K562 (cell line): Measurements from ENCODE around the gene RPTN. TPM values are rescaled to one million over a fixed set of nuclear protein-coding genes. Genes with fewer than 3 reads are reported as not detected.

Experiments used
- ATAC-seq: fragments of 200-7000 bp; cut with Tn5 transposase; 3 replicates; pipeline ENCODE4 v1.9.1; 2020; ENCODE audit warnings: moderate library complexity
- BruUV-seq: library from RNA; stranded (reverse); fragments of 400-500 nt; replicated peaks from 2 replicates; lab custom pipeline; 2021; lab: Mats Ljungman, UMichigan
- CTCF ChIA-PET: fragments of 300-600 bp; formaldehyde crosslinking; extraction: SDS; loops from one replicate; lab custom pipeline; 2021; ENCODE audit warnings: low intra/inter-chr PET ratio; lab: Yijun Ruan, JAX
- POLR2A ChIA-PET: fragments of 300-600, 350-650 bp; sonication (Branson Sonifier 250); formaldehyde crosslinking; extraction: SDS; loops from one replicate; lab custom pipeline; 2021; ENCODE audit warnings: antibody characterized with exemption, inconsistent platforms; lab: Yijun Ruan, JAX
- DNase-seq, 4 experiments: peaks; one replicate each; pipeline versions ENCODE4 v3.0.0 to v3.0.0-alpha.2; 2011 to 2018; ENCODE audit warnings: low spot score in 3 of 4, mixed read lengths in 3 of 4; ENCODE audit errors: extremely low read depth in 1 of 4
- FAIRE-seq: peaks from 2 replicates; lab custom pipeline; 2011; peaks lifted over from hg19 to GRCh38; lab: Jason Lieb, UNC
- H2AFZ ChIP-seq: 2 replicates; pipeline ENCODE4 v1.6.0; 2011; ENCODE audit warnings: low read depth, low read length, control low read depth, inconsistent platforms
- H3K27ac ChIP-seq: fragments of 200-600 bp; 3 replicates; pipeline ENCODE4 v1.8.0; 2011; ENCODE audit warnings: low read depth, mild to moderate bottlenecking, control low read depth, inconsistent platforms, low read length, moderate library complexity, mixed read lengths; ENCODE audit errors: extremely low read depth
- H3K27me3 ChIP-seq, 2 experiments: fragments of 300-600 bp in 1 of 2; 2 replicates in 1 of 2; 3 replicates in 1 of 2; pipeline versions ENCODE4 v1.6.0 to v1.8.0; 2011; ENCODE audit warnings: inconsistent platforms in 2 of 2, low read length in 2 of 2, mild to moderate bottlenecking in 1 of 2, mixed read lengths in 1 of 2, moderate library complexity in 1 of 2; ENCODE audit not compliant: control insufficient read depth in 2 of 2, insufficient read depth in 2 of 2
- H3K36me3 ChIP-seq: fragments of 300-600 bp; 3 replicates; pipeline ENCODE4 v1.8.0; 2011; ENCODE audit warnings: mild to moderate bottlenecking, low read length, inconsistent platforms; ENCODE audit not compliant: control insufficient read depth, insufficient read depth
- H3K4me1 ChIP-seq, 2 experiments: fragments of 200-600 bp in 1 of 2; replicated peaks in 1 of 2; 2 replicates in 1 of 2; 3 replicates in 1 of 2; pipeline versions ENCODE4 v1.5.1 to v1.8.0; 2011; ENCODE audit warnings: inconsistent platforms in 2 of 2, low read length in 2 of 2, mild to moderate bottlenecking in 1 of 2, mixed read lengths in 1 of 2, moderate library complexity in 1 of 2; ENCODE audit not compliant: control insufficient read depth in 2 of 2, insufficient read depth in 2 of 2
- H3K4me2 ChIP-seq: 2 replicates; pipeline ENCODE4 v1.6.1; 2011; ENCODE audit warnings: low read length, control low read depth, inconsistent platforms, mixed read lengths; ENCODE audit not compliant: insufficient read depth
- H3K4me3 ChIP-seq: fragments of 200-600 bp; sonication (generic), shearing (Covaris generic); 2 replicates; pipeline ENCODE4 v1.5.1; 2016; ENCODE audit warnings: control low read depth, inconsistent platforms
- H3K79me2 ChIP-seq: fragments of 200-600 bp; 3 replicates; pipeline ENCODE4 v1.8.0; 2011; ENCODE audit warnings: low read length, inconsistent platforms; ENCODE audit not compliant: control insufficient read depth, insufficient read depth
- H3K9ac ChIP-seq, 2 experiments: 2 replicates each; pipeline versions ENCODE4 v1.6.0 to v1.6.1; 2011; ENCODE audit warnings: low read depth in 2 of 2, low read length in 2 of 2, control low read depth in 1 of 2, inconsistent platforms in 1 of 2, mild to moderate bottlenecking in 1 of 2, mixed read lengths in 1 of 2; ENCODE audit not compliant: insufficient read depth in 1 of 2
- H3K9me1 ChIP-seq: one replicate; pipeline ENCODE4 v1.6.0; 2011; ENCODE audit warnings: inconsistent platforms, mild to moderate bottlenecking, low read length, moderate library complexity; ENCODE audit not compliant: control insufficient read depth, insufficient read depth
- H3K9me3 ChIP-seq: replicated peaks from 2 replicates; pipeline ENCODE4 v1.5.1; 2011; ENCODE audit warnings: low read depth, low read length, inconsistent platforms; ENCODE audit not compliant: control insufficient read depth, insufficient read depth
- H4K20me1 ChIP-seq: replicated peaks from 2 replicates; pipeline ENCODE4 v1.6.1; 2011; ENCODE audit warnings: low read length, inconsistent platforms, mixed read lengths; ENCODE audit not compliant: control insufficient read depth, insufficient read depth
- ARNT ChIP-seq, 2 experiments: fragments of 450-650 bp; IDR thresholded peaks; 2 replicates each; pipeline ENCODE4 v1.6.1; 2016; ENCODE audit warnings: mild to moderate bottlenecking in 1 of 2
- ATF1 ChIP-seq, 2 experiments: fragments of 450-650 bp in 1 of 2; IDR thresholded peaks; 2 replicates each; pipeline ENCODE4 v1.6.1; 2016; ENCODE audit warnings: missing compliant biosample characterization in 1 of 2, missing genetic modification characterization in 1 of 2
- BACH1 ChIP-seq: fragments of 200-800 bp; sonication (Bioruptor generic); IDR thresholded peaks from 2 replicates; pipeline ENCODE4 v1.6.1; 2016; ENCODE audit warnings: missing genetic modification characterization, missing compliant biosample characterization
- ELF2 ChIP-seq: fragments of 250-450 bp; sonication (Bioruptor Pico); IDR thresholded peaks from 2 replicates; pipeline ENCODE4 v1.5.0; 2021; ENCODE audit warnings: mild to moderate bottlenecking
- IFI16 ChIP-seq: fragments of 250-450 bp; sonication (Bioruptor Pico); IDR thresholded peaks from 2 replicates; pipeline ENCODE4 v2.1.2; 2022; ENCODE audit warnings: mild to moderate bottlenecking, inconsistent platforms
- KAT7 ChIP-seq: sonication (generic); formaldehyde crosslinking; IDR thresholded peaks from 2 replicates; pipeline ENCODE4 v1.8.0; 2022; ENCODE audit warnings: missing genetic modification reagents, mild to moderate bottlenecking, borderline replicate concordance
- SMARCA5 ChIP-seq: fragments of 450-650 bp; IDR thresholded peaks from 2 replicates; pipeline ENCODE4 v1.6.1; 2016
- TFAP4 ChIP-seq: sonication (generic); formaldehyde crosslinking; IDR thresholded peaks from 2 replicates; pipeline ENCODE4 v1.8.0; 2022; ENCODE audit warnings: missing genetic modification reagents, mild to moderate bottlenecking, moderate library complexity, borderline replicate concordance
- ZBTB33 ChIP-seq: sonication (generic); formaldehyde crosslinking; IDR thresholded peaks from 2 replicates; pipeline ENCODE4 v1.8.1; 2023; ENCODE audit warnings: mild to moderate bottlenecking, missing genetic modification reagents
- ZNF280A ChIP-seq: fragments of 450-650 bp; IDR thresholded peaks from 2 replicates; pipeline ENCODE4 v1.6.1; 2018; ENCODE audit warnings: mild to moderate bottlenecking, low read depth; ENCODE audit not compliant: partially characterized antibody
- WGBS: fragments of 100-300 bp; shearing (Covaris generic); methylation state at CpG from one replicate; pipeline ENCODE4 v1.1.6; 2016; ENCODE audit warnings: low coverage, mixed read lengths; ENCODE audit not compliant: insufficient coverage; ENCODE audit errors: missing lambda C conversion rate; 5-methylcytosine and 5-hydroxymethylcytosine counted together
- in situ Hi-C: fragments of 300-500 bp; cut with MboI; formaldehyde crosslinking; loops from 4 replicates; pipeline ENCODE4 v1.15.0; 2018; ENCODE audit warnings: inconsistent platforms, mixed read lengths
- intact Hi-C: fragments of 100-400 bp; cut with micrococcal nuclease; formaldehyde crosslinking; loops from 2 replicates; pipeline ENCODE4 v1.14.2; 2022
- polyA plus RNA-seq, 8 experiments: library from polyadenylated mRNA; depleted of rRNA in 4 of 8; stranded (reverse) in 5 of 8; unstranded in 3 of 8; fragments of >200 nt; fragmentation: Nextera tagmentation in 2 of 8; fragmentation: Illumina TruSeq in 1 of 8; extraction: Ambion mirVana in 2 of 8; extraction: Trizol in 1 of 8; gene quantifications; 2 replicates each; pipeline versions ENCODE4 v1.2.1 to v1.2.3, GENCODE V29; 2011 to 2014; ENCODE audit warnings: inconsistent platforms in 1 of 8, missing spikeins in 1 of 8
- total RNA-seq, 7 experiments: library from RNA; depleted of rRNA in 6 of 7; stranded (reverse); fragments of >200 nt in 6 of 7; fragmentation: Illumina TruSeq in 2 of 7; extraction: Trizol in 2 of 7; gene quantifications; 2 replicates each; pipeline versions ENCODE4 v1.2.1 to v1.2.3, GENCODE V29; 2011 to 2021; ENCODE audit warnings: low replicate concordance in 1 of 7

Gene RPTN
- total and polyA plus RNA-seq, 9 of the 15 experiments (the other 6 are each of a cell fraction or from before 2014, with no cell fraction given) = not detected

GRCh38 chr1:152153996-152154395 is 5.0 kb downstream of the RPTN start:
- DNase-seq (no peak), FAIRE-seq (no peak)
- Histone ChIP-seq H4K20me1 (no peaks in the 10 kb centered on the region), H3K27ac (no peak overlapping the region), H3K4me3 (no peak overlapping the region), H3K27me3 (no peaks in the 10 kb centered on the region; a peak in 1 of 5 replicates), H3K4me2 (no peak overlapping the region), H3K4me1 (no peaks in the 10 kb centered on the region)
- intact Hi-C loops (no loop called here), in situ Hi-C loops (no loop called here)
- no peak for TF ChIP-seq TFAP4 (CRISPR knock-in tag)
- no peak for TF ChIP-seq ZBTB33 (CRISPR knock-in tag)
- no peak for TF ChIP-seq ARNT (IDR thresholded peaks at IDR 0.05)
- no peak for TF ChIP-seq BACH1 (tag)
- no peak for TF ChIP-seq ELF2 (CRISPR knock-in tag)
- no peak for TF ChIP-seq ZNF280A
- no peak for TF ChIP-seq ATF1 (CRISPR knock-in tag; IDR thresholded peaks at IDR 0.05)
- no peak for TF ChIP-seq ATF1 (tag; IDR thresholded peaks at IDR 0.05)
- TF ChIP-seq IFI16 = no peak
- TF ChIP-seq KAT7 (CRISPR knock-in tag) = no peak
- no peak for TF ChIP-seq SMARCA5
- TF ChIP-seq, all 486 proteins: peak for 0
- no TSS peak for BruUV-seq
- CTCF ChIA-PET = no interaction called here
- Histone ChIP-seq H3K9ac (no peak overlapping the region), H3K9me1 (no peaks in the 10 kb centered on the region), H3K9me3 (no peaks in the 10 kb centered on the region), H3K79me2 (no peaks in the 10 kb centered on the region; the same call in 2 of the 3 replicates), H3K36me3 (no peaks in the 10 kb centered on the region), H2AFZ (no peak overlapping the region)
- no peak for ATAC-seq
- POLR2A ChIA-PET = interaction anchor here (0.6 to 1.5 kb wide), 2 partner anchors 10 to 76 kb away, joined by 3 read pairs; no protein-coding TSS in a partner anchor
- WGBS = 0% methylated on average over 3 of the region's 3 CpGs
